Hematopoietic multipotent progenitor cell treated with erythropoietin and hydrocortisone succinate and interleukin-3 and kit ligand, for 17 days (in vitro differentiated cells): ENCODE results near the gene ZNF521.

Experiments used
- DNase-seq: peaks from one replicate; pipeline ENCODE4 v3.0.0-alpha.2; 2015; ENCODE audit warnings: low spot score

Gene ZNF521

DNA sequence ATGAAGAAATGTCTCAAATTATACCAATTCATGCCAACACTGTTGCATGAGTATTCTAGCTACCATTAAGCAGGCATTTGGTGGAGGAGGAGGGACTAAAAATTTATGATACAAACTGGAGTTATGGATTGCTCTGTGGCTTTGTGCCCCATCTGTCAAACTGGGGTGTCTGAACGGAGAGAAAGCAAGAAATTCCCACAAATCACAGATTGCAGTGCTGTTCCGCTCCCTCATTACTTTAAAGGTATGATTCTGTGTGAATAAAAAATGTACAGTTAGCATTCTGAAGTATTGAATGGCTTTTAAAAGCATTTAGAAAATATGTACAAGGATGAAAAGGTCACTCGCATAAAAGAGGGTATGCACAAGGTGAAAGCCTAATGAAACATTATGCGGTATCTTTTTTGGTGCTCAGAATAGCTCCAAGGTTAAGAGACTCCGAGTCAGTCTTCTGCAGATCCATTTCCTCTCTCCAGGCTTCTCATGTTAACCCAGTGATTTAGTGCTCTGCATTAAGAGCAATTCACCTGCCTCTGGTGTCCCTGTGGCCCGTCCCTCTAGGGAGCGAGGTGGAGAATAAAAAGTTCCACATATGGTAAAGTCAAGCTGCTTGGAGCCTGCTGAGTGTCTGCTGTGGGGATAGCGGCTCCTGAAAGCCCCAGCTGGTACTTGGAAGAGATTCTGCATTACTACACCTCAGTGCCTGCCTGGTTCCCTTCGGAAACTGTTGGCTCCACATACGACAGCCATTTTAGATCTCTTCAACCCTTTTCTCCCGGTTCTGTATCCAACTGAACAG, 184.2 kb downstream of the ZNF521 start:
- DNase-seq = no peak

DNA sequence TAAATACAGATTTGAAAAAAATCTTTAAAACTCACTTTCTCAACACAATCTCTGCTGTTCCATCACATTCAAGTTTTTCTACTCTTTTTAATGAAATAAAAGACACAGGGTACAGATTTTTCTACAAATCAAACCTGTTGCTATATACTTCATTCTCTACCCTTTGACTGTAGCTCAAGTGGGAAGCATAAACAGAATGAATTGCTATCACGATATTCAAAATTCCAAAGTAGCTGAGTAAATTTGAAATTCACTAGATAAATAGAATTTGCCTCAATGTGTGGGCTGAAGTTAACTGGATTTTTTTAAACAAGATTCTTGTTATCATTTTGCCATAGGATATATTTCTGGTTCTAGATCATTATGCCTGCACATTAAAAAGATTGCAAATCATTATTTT, 185.9 kb downstream of the ZNF521 start:
- no peak for DNase-seq

DNA sequence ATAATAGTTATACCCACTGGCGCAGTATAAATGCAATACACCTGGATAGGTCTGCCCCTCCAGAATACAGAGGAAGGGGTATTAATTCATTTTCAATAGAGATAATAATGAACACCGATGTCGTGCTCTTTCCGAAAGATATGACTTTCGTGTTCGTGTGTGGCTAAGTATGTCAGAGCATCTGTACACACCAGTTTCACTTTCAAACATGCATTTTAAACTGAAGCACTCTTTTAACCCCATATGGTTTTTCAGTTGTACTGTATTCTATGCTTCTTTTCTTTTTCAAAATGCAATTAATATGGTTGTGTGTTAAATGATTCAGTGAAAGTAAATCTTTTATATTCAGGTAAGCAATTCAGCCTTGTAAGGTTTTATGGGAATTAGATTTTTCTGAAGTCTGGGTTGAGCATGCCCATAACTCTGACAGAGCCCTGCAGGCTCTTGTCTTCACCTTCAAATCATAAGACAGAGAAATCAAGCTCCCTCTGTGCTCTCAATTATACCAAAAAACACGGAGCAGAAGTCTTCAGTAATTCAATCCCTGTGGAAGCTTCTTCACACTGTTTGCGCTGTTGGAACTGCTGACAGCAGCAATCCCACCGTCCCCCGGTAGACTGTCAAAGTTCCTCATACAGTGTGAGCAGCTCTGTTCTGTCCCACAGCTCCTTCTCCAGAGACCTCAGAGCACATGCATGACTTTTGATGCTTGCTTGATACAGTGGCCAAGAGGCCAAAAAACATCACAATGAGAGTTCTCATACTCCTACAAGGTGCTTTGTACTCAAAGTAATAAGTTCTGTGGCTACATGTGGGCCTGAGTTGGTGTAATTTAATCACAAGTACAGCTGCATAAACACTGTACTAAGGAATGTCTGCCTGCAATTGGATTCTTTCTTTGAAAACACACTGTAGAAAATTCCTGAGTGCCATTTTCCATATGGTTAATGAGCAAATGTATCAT, 186.8 kb downstream of the ZNF521 start:
- DNase-seq = no peak

- DNase-seq = no peak
Observed at GRCh38 chr18:25164211-25164847, 187.6 kb downstream of the ZNF521 start.

GRCh38 chr18:25153426-25153825, 198.5 kb downstream of the ZNF521 start:
- no peak for DNase-seq

GRCh38 chr18:25147877-25148488, 204.0 kb downstream of the ZNF521 start:
- DNase-seq = no peak

GRCh38 chr18:25146512-25146910, 205.5 kb downstream of the ZNF521 start:
- no peak for DNase-seq

- DNase-seq = no peak
Observed at GRCh38 chr18:25145731-25146511, 206.0 kb downstream of the ZNF521 start.

DNA sequence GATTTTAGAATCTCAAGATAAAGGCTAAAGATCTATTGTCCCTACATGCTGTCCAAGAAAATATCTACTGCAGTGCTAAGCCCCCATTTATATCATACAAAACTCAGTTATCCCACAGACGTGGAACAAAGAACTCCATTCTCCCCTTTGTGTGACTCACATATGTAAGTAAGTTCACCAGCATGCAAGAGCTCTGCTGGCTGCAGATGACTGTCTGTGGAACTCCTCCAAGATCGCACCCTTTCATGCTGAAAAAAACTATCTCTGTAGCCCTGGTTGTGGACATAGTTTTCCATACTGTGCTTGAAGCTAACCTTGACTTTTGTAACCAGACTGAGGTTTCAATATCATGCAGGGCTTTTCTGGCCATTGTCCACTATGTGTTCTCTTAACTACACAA, 207.1 kb downstream of the ZNF521 start:
- no peak for DNase-seq

DNA sequence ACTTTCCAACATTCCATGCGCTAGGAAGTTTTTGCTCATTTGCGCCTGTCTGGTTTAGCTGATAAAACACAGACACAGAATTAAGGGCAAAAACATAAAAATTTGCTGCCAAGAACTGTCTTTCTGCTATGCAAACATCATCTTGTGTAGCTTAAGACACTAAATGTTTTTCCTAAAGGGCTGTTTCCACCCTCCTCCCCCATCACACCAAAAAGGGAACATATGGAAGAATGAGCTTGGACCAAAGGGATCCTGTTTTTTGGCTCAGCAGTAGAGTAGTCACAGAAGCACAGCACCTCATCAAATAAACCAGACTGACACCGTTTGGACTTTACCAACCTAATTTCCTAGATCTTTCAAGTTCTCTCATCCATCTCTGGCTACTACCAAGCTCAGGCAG, 210.1 kb downstream of the ZNF521 start:
- no peak for DNase-seq

- DNase-seq = no peak
Observed at GRCh38 chr18:25141399-25141798, 210.6 kb downstream of the ZNF521 start.

DNA sequence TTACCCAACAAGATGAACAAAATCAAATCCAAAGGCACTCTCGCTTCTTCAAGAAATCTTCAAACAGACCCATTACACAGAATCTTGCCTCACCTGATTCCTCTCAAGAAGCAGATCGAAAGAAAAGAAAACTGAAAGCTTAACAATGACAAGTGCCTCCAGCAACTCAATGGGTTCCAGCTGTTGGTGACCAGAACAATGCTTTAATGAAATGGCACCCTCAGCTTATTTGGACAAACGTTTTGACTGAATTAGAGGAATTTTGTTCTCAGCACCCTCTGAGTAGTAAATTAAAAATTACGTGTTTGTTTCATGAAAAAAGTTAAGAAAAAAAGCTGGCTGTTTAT, 211.0 kb downstream of the ZNF521 start:
- DNase-seq = no peak

DNA sequence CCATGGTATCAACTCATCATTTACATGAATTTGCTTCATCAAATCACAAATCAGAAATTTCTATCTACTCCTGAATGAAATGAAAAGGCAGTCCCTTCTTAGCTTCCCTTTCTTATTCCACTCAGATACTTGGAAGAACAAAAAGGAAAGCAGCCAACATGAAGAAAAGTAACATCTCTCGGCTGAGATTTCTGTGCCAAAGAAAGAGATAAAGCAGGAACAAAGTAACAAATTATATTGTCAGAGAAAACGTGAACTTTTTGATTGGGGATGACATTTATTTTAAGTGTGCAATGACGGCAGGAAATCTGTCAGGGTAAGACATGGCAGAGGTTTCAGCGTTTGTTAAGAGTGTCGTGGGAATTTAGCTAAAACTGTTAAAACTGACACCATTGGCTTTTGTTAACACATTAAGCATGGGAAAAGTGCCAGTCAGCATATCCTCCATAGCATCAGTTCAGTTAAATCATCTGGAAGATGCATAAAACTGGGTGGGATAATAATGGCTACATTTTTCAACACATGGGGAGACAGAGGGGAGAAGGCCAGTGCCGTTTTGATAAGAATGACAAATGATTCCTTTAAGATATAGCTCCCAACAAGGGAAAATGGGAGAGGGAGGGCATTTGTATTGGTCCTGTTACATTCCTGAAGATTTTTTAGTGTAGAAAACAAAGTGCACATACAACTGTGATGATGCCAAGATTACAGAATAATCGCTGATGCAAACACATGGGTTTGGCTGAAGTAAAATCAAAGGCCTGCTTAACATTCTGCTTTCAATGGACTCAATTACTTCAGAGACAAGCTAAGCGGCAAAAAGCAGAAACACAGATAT, 211.6 kb downstream of the ZNF521 start:
- DNase-seq = no peak

DNA sequence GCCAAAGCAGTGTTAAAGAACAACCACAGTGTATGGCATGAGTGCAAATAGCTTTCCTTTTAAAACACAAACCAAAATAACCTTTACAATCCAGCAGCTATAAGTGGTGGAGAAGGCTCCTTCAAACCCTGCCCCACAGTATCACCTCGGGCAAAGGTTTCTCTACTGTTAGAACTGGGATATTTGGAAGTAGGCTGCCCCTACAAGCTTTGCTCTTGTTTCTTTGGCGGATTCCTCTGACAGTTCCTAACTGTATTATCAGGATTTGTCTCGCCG, 214.8 kb downstream of the ZNF521 start:
- DNase-seq = no peak

DNA sequence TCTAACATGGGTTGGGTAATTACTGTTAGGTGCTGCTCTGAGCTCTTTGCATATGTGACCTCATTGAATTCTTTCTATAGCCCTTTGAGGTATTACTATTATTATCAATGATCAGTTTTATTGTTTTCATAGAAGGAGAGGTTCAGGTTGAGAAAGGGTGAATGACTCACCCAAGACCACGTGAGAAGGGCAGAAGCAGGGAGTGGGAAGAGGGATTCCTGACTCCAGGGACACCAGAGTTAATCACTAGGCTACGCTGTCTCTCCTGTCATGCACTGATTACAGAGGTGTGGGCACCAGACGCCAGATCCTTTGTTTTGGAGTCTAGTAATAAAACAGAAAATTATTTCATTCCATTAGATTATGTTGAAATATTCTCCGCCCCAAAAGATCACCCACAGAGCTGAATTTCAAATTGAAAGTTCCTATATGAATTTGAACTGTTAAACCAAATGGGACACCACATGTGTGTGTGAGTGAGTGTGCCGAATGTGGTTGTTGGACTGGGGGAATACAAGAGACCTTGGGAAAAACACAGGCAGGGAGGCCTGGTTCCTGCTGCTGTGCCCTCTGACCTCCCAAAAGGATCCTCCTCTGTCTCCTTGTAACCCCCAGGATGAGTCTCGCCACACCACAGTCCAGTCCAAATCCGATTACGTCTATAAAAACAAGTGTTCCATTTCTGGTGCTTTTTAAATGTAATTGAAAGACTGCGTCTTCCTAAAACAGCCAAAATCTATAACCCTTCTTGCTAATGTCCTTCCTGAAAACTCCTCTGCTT, 215.4 kb downstream of the ZNF521 start:
- no peak for DNase-seq

GRCh38 chr18:25134861-25135260, 217.1 kb downstream of the ZNF521 start:
- no peak for DNase-seq

GRCh38 chr18:25133879-25134278, 218.1 kb downstream of the ZNF521 start:
- DNase-seq = no peak

- no peak for DNase-seq
Observed at GRCh38 chr18:25132786-25133496, 219.0 kb downstream of the ZNF521 start.

- no peak for DNase-seq
Observed at GRCh38 chr18:25126751-25127150, 225.2 kb downstream of the ZNF521 start.
